RWPE2 (cell line): ENCODE results near the gene TLE3.

Experiments used
- ATAC-seq: fragments of 200-7000 bp; cut with Tn5 transposase; 3 replicates; pipeline ENCODE4 v1.9.1; 2021; ENCODE audit warnings: low read depth
- DNase-seq: peaks from one replicate; pipeline ENCODE4 v3.0.0-alpha.2; 2020; ENCODE audit warnings: low spot score
- H3K27ac ChIP-seq: fragments of 450-650 bp; 2 replicates; pipeline ENCODE4 v1.5.1; 2017; ENCODE audit warnings: mild to moderate bottlenecking; ENCODE audit not compliant: poor library complexity, severe bottlenecking
- H3K27me3 ChIP-seq: fragments of 250-450 bp; sonication (Bioruptor Pico); 2 replicates; pipeline ENCODE4 v1.5.1; 2021; ENCODE audit warnings: mild to moderate bottlenecking, moderate library complexity; ENCODE audit not compliant: insufficient read depth, poor library complexity, severe bottlenecking
- H3K36me3 ChIP-seq: fragments of 250-450 bp; sonication (Bioruptor Pico); 2 replicates; pipeline ENCODE4 v1.5.1; 2020; ENCODE audit warnings: low read depth, mild to moderate bottlenecking, moderate library complexity
- H3K4me1 ChIP-seq: fragments of 250-450 bp; sonication (Bioruptor Pico); 2 replicates; pipeline ENCODE4 v1.5.1; 2021; ENCODE audit warnings: mild to moderate bottlenecking, moderate library complexity; ENCODE audit not compliant: insufficient read depth, poor library complexity, severe bottlenecking
- H3K4me3 ChIP-seq: fragments of 250-450 bp; sonication (Bioruptor Pico); 2 replicates; pipeline ENCODE4 v1.5.1; 2021; ENCODE audit warnings: mild to moderate bottlenecking, moderate library complexity; ENCODE audit not compliant: severe bottlenecking
- H3K9me3 ChIP-seq: fragments of 250-450 bp; sonication (Bioruptor Pico); 2 replicates; pipeline ENCODE4 v1.5.1; 2021; ENCODE audit warnings: mild to moderate bottlenecking, moderate library complexity; ENCODE audit not compliant: severe bottlenecking
- CTCF ChIP-seq: fragments of 450-650 bp; IDR thresholded peaks from one replicate; pipeline ENCODE4 v1.5.1; 2017; ENCODE audit warnings: mild to moderate bottlenecking, moderate library complexity; ENCODE audit not compliant: poor library complexity, severe bottlenecking

The TLE3 gene

GRCh38 chr15:70112074-70112395 is 14.3 kb upstream of the TLE3 start:
- Histone ChIP-seq H3K27me3 (peaks cover 6% of the 10 kb centered on the region), H3K27ac (no peak overlapping the region), H3K4me1 (no peaks in the 10 kb centered on the region), H3K9me3 (no peaks in the 10 kb centered on the region), H3K36me3 (no peaks in the 10 kb centered on the region), H3K4me3 (no peak overlapping the region)
- TF ChIP-seq CTCF = no peak
- peak; percentile 43; the same call in 2 of the 3 replicates for ATAC-seq
- DNase-seq = no peak

GRCh38 chr15:70111203-70112073 is 13.7 kb upstream of the TLE3 start:
- no peak overlapping the region for H3K27ac ChIP-seq

GRCh38 chr15:70109978-70110377 is 12.3 kb upstream of the TLE3 start:
- H3K27me3 ChIP-seq = peaks cover 6% of the 10 kb centered on the region
- no peak overlapping the region for H3K4me3 ChIP-seq
- ATAC-seq = no peak
- no peak for DNase-seq
- no peaks in the 10 kb centered on the region for H3K4me1 ChIP-seq
- no peak for TF ChIP-seq CTCF
- no peak overlapping the region for H3K27ac ChIP-seq
- no peaks in the 10 kb centered on the region for H3K9me3 ChIP-seq
- no peaks in the 10 kb centered on the region for H3K36me3 ChIP-seq

More at GRCh38 chr15:70111203-70112073, 13.7 kb upstream of the TLE3 start:
- Histone ChIP-seq H3K4me3 (no peak overlapping the region), H3K36me3 (no peaks in the 10 kb centered on the region), H3K4me1 (no peaks in the 10 kb centered on the region), H3K9me3 (no peaks in the 10 kb centered on the region), H3K27me3 (peaks cover 6% of the 10 kb centered on the region)
- no peak for TF ChIP-seq CTCF
- ATAC-seq (peak; percentile 60), DNase-seq (no peak)

- no peaks in the 10 kb centered on the region for H3K36me3 ChIP-seq
- no peak for ATAC-seq
These were observed 11.8 kb upstream of the TLE3 start for GRCh38 chr15:70109531-70109930.

More at GRCh38 chr15:70109531-70109930, 11.8 kb upstream of the TLE3 start:
- DNase-seq = no peak
- no peak overlapping the region for H3K4me3 ChIP-seq
- no peaks in the 10 kb centered on the region for H3K4me1 ChIP-seq
- H3K27me3 ChIP-seq = peaks cover 6% of the 10 kb centered on the region
- no peak for TF ChIP-seq CTCF
- H3K27ac ChIP-seq = no peak overlapping the region
- H3K9me3 ChIP-seq = no peaks in the 10 kb centered on the region
